PFSK-1 (cell line): ENCODE measurements around the gene EHD3.

Experiments
- FOXP2 ChIP-seq: optimal IDR thresholded peaks from 2 replicates; pipeline ENCODE3; 2011; ENCODE audit warnings: borderline replicate concordance, control low read depth, inconsistent platforms; ENCODE audit not compliant: insufficient read depth; ENCODE audit errors: extremely low read length, extremely low read depth
- TAF1 ChIP-seq: IDR thresholded peaks from 2 replicates; pipeline ENCODE4 v1.6.1; 2012; ENCODE audit warnings: low read length, control low read depth, borderline replicate concordance; ENCODE audit not compliant: insufficient read depth
- TF ChIP-seq, protein P1 (sequence below), 2 experiments: IDR thresholded peaks; 2 replicates each; pipeline versions ENCODE4 v1.6.1 to v1.8.0; 2011 to 2012; ENCODE audit warnings: low read depth in 2 of 2, low read length in 2 of 2, control low read depth in 1 of 2, inconsistent platforms in 1 of 2, mild to moderate bottlenecking in 1 of 2, moderate library complexity in 1 of 2; ENCODE audit not compliant: insufficient read depth in 1 of 2

DNA sequence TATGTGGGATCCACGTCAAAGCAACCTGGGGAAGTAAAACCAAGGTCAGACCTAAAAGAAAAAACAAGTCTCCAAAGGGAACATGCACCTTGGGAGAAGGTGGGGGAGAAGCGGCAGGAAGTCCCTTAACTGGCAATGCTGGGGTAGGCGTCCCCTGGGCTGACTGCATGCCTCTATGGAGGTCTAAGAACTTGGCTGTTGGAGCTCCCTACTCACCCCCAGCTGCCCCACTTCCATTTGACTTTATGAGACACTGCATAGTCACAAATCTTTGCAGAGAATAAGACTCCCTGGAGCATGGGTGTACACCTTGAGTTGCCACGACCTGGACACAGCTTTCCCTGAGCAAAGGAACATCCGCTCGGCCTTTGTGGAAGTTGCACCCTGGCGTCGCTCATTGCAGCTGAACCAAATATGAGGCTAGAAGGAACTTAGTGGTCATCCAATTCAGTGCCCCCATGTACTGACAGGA lies 19.5 kb upstream of the EHD3 start:
- TF ChIP-seq TAF1 (no peak), FOXP2 (no peak)
- TF ChIP-seq, protein P1, sequence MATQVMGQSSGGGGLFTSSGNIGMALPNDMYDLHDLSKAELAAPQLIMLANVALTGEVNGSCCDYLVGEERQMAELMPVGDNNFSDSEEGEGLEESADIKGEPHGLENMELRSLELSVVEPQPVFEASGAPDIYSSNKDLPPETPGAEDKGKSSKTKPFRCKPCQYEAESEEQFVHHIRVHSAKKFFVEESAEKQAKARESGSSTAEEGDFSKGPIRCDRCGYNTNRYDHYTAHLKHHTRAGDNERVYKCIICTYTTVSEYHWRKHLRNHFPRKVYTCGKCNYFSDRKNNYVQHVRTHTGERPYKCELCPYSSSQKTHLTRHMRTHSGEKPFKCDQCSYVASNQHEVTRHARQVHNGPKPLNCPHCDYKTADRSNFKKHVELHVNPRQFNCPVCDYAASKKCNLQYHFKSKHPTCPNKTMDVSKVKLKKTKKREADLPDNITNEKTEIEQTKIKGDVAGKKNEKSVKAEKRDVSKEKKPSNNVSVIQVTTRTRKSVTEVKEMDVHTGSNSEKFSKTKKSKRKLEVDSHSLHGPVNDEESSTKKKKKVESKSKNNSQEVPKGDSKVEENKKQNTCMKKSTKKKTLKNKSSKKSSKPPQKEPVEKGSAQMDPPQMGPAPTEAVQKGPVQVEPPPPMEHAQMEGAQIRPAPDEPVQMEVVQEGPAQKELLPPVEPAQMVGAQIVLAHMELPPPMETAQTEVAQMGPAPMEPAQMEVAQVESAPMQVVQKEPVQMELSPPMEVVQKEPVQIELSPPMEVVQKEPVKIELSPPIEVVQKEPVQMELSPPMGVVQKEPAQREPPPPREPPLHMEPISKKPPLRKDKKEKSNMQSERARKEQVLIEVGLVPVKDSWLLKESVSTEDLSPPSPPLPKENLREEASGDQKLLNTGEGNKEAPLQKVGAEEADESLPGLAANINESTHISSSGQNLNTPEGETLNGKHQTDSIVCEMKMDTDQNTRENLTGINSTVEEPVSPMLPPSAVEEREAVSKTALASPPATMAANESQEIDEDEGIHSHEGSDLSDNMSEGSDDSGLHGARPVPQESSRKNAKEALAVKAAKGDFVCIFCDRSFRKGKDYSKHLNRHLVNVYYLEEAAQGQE (IDR thresholded peaks at IDR 0.05; ENCODE audit: insufficient read depth in 1 of 2, low read depth in 2 of 2, low read length in 2 of 2), result no peak
